DND-41 (cell line): ENCODE measurements around the gene EIF3I.

ENCODE experiments used
- ATAC-seq: fragments of 200-7000 bp; cut with Tn5 transposase; 3 replicates; pipeline ENCODE4 v1.9.1; 2021; ENCODE audit warnings: low read depth; ENCODE audit not compliant: insufficient read depth
- DNase-seq: peaks from one replicate; pipeline ENCODE4 v3.0.0-alpha.2; 2020
- H2AFZ ChIP-seq: 2 replicates; pipeline ENCODE4 v1.6.0; 2012; ENCODE audit warnings: low read depth, low read length
- H3K27ac ChIP-seq: 2 replicates; pipeline ENCODE4 v1.5.1; 2012; ENCODE audit warnings: low read length, inconsistent platforms
- H3K27me3 ChIP-seq: fragments of 200-600 bp; sonication (generic); 2 replicates; pipeline ENCODE4 v1.6.0; 2012; ENCODE audit warnings: low read length, mild to moderate bottlenecking, inconsistent platforms; ENCODE audit not compliant: insufficient read depth, poor library complexity
- H3K36me3 ChIP-seq: 2 replicates; pipeline ENCODE4 v1.5.1; 2012; ENCODE audit warnings: low read length, inconsistent platforms; ENCODE audit not compliant: insufficient read depth
- H3K4me1 ChIP-seq: 2 replicates; pipeline ENCODE4 v1.5.1; 2012; ENCODE audit warnings: mild to moderate bottlenecking, low read length; ENCODE audit not compliant: insufficient read depth
- H3K4me2 ChIP-seq: 2 replicates; pipeline ENCODE4 v1.6.0; 2012; ENCODE audit warnings: mild to moderate bottlenecking, moderate library complexity, low read length, inconsistent platforms; ENCODE audit not compliant: insufficient read depth
- H3K4me3 ChIP-seq, 2 experiments: fragments of 200-600 bp in 1 of 2; shearing (Covaris generic) in 1 of 2; 2 replicates each; pipeline ENCODE4 v1.5.1; 2012 to 2016; ENCODE audit warnings: inconsistent platforms in 2 of 2, low read length in 2 of 2, mild to moderate bottlenecking in 2 of 2, low read depth in 1 of 2, moderate library complexity in 1 of 2
- H3K79me2 ChIP-seq: 2 replicates; pipeline ENCODE4 v1.6.0; 2012; ENCODE audit warnings: low read length, inconsistent platforms; ENCODE audit not compliant: insufficient read depth
- H3K9ac ChIP-seq: 2 replicates; pipeline ENCODE4 v1.6.0; 2012; ENCODE audit warnings: low read depth, mild to moderate bottlenecking, inconsistent platforms, low read length, moderate library complexity
- H3K9me3 ChIP-seq: 2 replicates; pipeline ENCODE4 v1.5.1; 2012; ENCODE audit warnings: low read length, moderate library complexity, mild to moderate bottlenecking, inconsistent platforms; ENCODE audit not compliant: insufficient read depth, severe bottlenecking
- H4K20me1 ChIP-seq: 2 replicates; pipeline ENCODE4 v1.6.0; 2012; ENCODE audit warnings: low read length; ENCODE audit not compliant: insufficient read depth
- CTCF ChIP-seq: IDR thresholded peaks from 2 replicates; pipeline ENCODE4 v1.5.1; 2012; ENCODE audit warnings: borderline replicate concordance, low read length, moderate library complexity, mild to moderate bottlenecking; ENCODE audit not compliant: poor library complexity, severe bottlenecking; ENCODE audit errors: extremely low read depth
- EZH2 ChIP-seq: IDR thresholded peaks from 3 replicates; pipeline ENCODE4 v1.6.1; 2012; ENCODE audit warnings: borderline replicate concordance, low read depth, mild to moderate bottlenecking, moderate library complexity, low read length, inconsistent platforms; ENCODE audit not compliant: severe bottlenecking

Gene EIF3I

GRCh38 chr1:32179193-32179442 is 43.1 kb upstream of the EIF3I start:
- H3K4me1 ChIP-seq: peaks cover 44% of the 10 kb centered on the region
- peaks cover 43% of the 10 kb centered on the region for H3K79me2 ChIP-seq
- H3K36me3 ChIP-seq: peaks cover 45% of the 10 kb centered on the region
- no peaks in the 10 kb centered on the region for H3K9me3 ChIP-seq
- peak overlapping the region; percentile 95 for H3K9ac ChIP-seq
- peak overlapping the region; percentile 77 for H2AFZ ChIP-seq
- H4K20me1 ChIP-seq: peaks cover 23% of the 10 kb centered on the region
- ATAC-seq (no peak), DNase-seq (no peak)
- H3K4me3 ChIP-seq: peak overlapping the region; percentile 92 to 95; a peak in 3 of 4 replicates
- H3K27me3 ChIP-seq: no peaks in the 10 kb centered on the region
- peak overlapping the region; percentile 98 for H3K4me2 ChIP-seq
- TF ChIP-seq EZH2: no peak
- TF ChIP-seq CTCF: no peak
- H3K27ac ChIP-seq: peak overlapping the region; percentile 94

GRCh38 chr1:32179443-32180185 is 42.6 kb upstream of the EIF3I start, which contains the start of gene TXLNA:
Gene TXLNA, plus strand, starts transcription at chr1:32179675. Its CDS starts 671 bp downstream, at chr1:32180346.
- ATAC-seq: peak; percentile 90
- Histone ChIP-seq H2AFZ (peak within 1 kb of the TSS; percentile 77), H3K36me3 (peaks cover 45% of the 10 kb centered on the region), H3K4me3 (peak within 1 kb of the TSS; percentile 92 to 95), H3K27ac (peak within 1 kb of the TSS; percentile 94), H3K9ac (peak within 1 kb of the TSS; percentile 95), H4K20me1 (peaks cover 23% of the 10 kb centered on the region), H3K79me2 (peaks cover 48% of the 10 kb centered on the region), H3K9me3 (no peaks in the 10 kb centered on the region), H3K27me3 (no peaks in the 10 kb centered on the region), H3K4me1 (peaks cover 49% of the 10 kb centered on the region), H3K4me2 (peak within 1 kb of the TSS; percentile 98)
- TF ChIP-seq EZH2 (no peak), CTCF (no peak)
- peak; percentile 93 for DNase-seq

- Histone ChIP-seq H3K27ac (peak overlapping the region; percentile 94), H3K9me3 (no peaks in the 10 kb centered on the region), H2AFZ (peak overlapping the region; percentile 77), H3K79me2 (peaks cover 53% of the 10 kb centered on the region), H3K36me3 (peaks cover 45% of the 10 kb centered on the region), H3K4me1 (peaks cover 56% of the 10 kb centered on the region), H3K4me3 (peak overlapping the region; percentile 92 to 95), H3K9ac (peak overlapping the region; percentile 95), H3K4me2 (peak overlapping the region; percentile 98), H3K27me3 (no peaks in the 10 kb centered on the region), H4K20me1 (peaks cover 23% of the 10 kb centered on the region)
- peak; percentile 52 for DNase-seq
- ATAC-seq: peak; percentile 38; the same call in 2 of the 3 replicates
- TF ChIP-seq CTCF (no peak), EZH2 (no peak)
These were observed 41.8 kb upstream of the EIF3I start for GRCh38 chr1:32180186-32181060.
